Measurements from ENCODE around the gene JPH3.
"Not testable (repeated sequence)": the region's sequence is repeated elsewhere in the genome, so short reads cannot be mapped to it uniquely, and the experiment has no call there.

JPH3 gene

GRCh38 chr16:87575027-87575804, 27.1 kb upstream of the JPH3 start:
- no peak for DNase-seq

GRCh38 chr16:87576171-87576570, 26.1 kb upstream of the JPH3 start:
- no peak for DNase-seq

GRCh38 chr16:87578142-87578930, 24.0 kb upstream of the JPH3 start:
- DNase-seq = not testable (repeated sequence)

- DNase-seq = no peak
Measured at GRCh38 chr16:87579691-87580090, 22.6 kb upstream of the JPH3 start.

GRCh38 chr16:87580855-87581261, 21.4 kb upstream of the JPH3 start:
- no peak for DNase-seq

GRCh38 chr16:87581857-87582215, 20.5 kb upstream of the JPH3 start:
- peak; percentile 46 for DNase-seq

GRCh38 chr16:87582216-87582965, 19.9 kb upstream of the JPH3 start:
- peak; percentile 32 for DNase-seq

- no peak for DNase-seq
Measured at GRCh38 chr16:87582966-87583325, 19.4 kb upstream of the JPH3 start.

GRCh38 chr16:87583453-87584131, 18.7 kb upstream of the JPH3 start:
- DNase-seq = no peak

GRCh38 chr16:87584271-87584670, 18.0 kb upstream of the JPH3 start:
- no peak for DNase-seq

- no peak for DNase-seq
Measured at GRCh38 chr16:87584975-87585374, 17.3 kb upstream of the JPH3 start.

GRCh38 chr16:87585442-87586200, 16.7 kb upstream of the JPH3 start:
- no peak for DNase-seq

- no peak for DNase-seq
Measured at GRCh38 chr16:87586201-87586782, 16.0 kb upstream of the JPH3 start.

GRCh38 chr16:87587636-87588035, 14.7 kb upstream of the JPH3 start:
- DNase-seq = no peak

- no peak for DNase-seq
Measured at GRCh38 chr16:87592018-87592712, 10.1 kb upstream of the JPH3 start.

- DNase-seq = no peak
Measured at GRCh38 chr16:87593710-87594258, 8.5 kb upstream of the JPH3 start.

GRCh38 chr16:87595712-87596111, 6.6 kb upstream of the JPH3 start:
- DNase-seq = no peak

GRCh38 chr16:87597324-87597830, 4.9 kb upstream of the JPH3 start:
- DNase-seq = no peak

- DNase-seq = no peak
Measured at GRCh38 chr16:87598431-87598830, 3.9 kb upstream of the JPH3 start.

GRCh38 chr16:87600246-87600645, 2.1 kb upstream of the JPH3 start:
- DNase-seq = no peak
